ENCODE measurements around the gene RFFL.
"Not testable (repeated sequence)": the region's sequence is repeated elsewhere in the genome, so short reads cannot be mapped to it uniquely, and the experiment has no call there.

RFFL gene

GRCh38 chr17:35001549-35001948 lies 62.0 kb downstream of the RFFL start:
- DNase-seq, result no peak

- DNase-seq, result not testable (repeated sequence)
These were observed 62.5 kb downstream of the RFFL start for GRCh38 chr17:35000965-35001364.

GRCh38 chr17:34999456-34999855 lies 64.1 kb downstream of the RFFL start:
- DNase-seq, result no peak

GRCh38 chr17:34998205-34998604 lies 65.3 kb downstream of the RFFL start:
- DNase-seq, result peak; percentile 73

- DNase-seq, result no peak
These were observed 66.1 kb downstream of the RFFL start for GRCh38 chr17:34997355-34997862.

GRCh38 chr17:34996422-34997285 lies 66.9 kb downstream of the RFFL start:
- no peak for DNase-seq

- no peak for DNase-seq
These were observed 70.5 kb downstream of the RFFL start for GRCh38 chr17:34993031-34993430.

GRCh38 chr17:34991606-34992005 lies 71.9 kb downstream of the RFFL start:
- no peak for DNase-seq

- no peak for DNase-seq
These were observed 72.6 kb downstream of the RFFL start for GRCh38 chr17:34990921-34991365.

- DNase-seq, result no peak
These were observed 74.0 kb downstream of the RFFL start for GRCh38 chr17:34989473-34989872.

- peak; percentile 83 for DNase-seq
These were observed 74.9 kb downstream of the RFFL start for GRCh38 chr17:34988644-34989043.

- DNase-seq, result no peak
These were observed 76.3 kb downstream of the RFFL start for GRCh38 chr17:34987232-34987631.

GRCh38 chr17:34981538-34982241 lies 81.8 kb downstream of the RFFL start:
- DNase-seq, result peak; percentile 80

- DNase-seq, result peak; percentile 84
These were observed 82.6 kb downstream of the RFFL start for GRCh38 chr17:34980681-34981537.

- DNase-seq, result peak; percentile 96
These were observed 83.2 kb downstream of the RFFL start, which contains the start of gene LIG3 for GRCh38 chr17:34980353-34980680. Gene LIG3, plus strand, starts transcription at chr17:34980512. Its CDS starts 2,494 bp downstream, at chr17:34983006.

GRCh38 chr17:34979650-34980352 lies 83.7 kb downstream of the RFFL start:
- peak; percentile 51 for DNase-seq

GRCh38 chr17:34979153-34979552 lies 84.4 kb downstream of the RFFL start:
- no peak for DNase-seq

- DNase-seq, result peak; percentile 26
These were observed 88.4 kb downstream of the RFFL start for GRCh38 chr17:34974794-34975785.

GRCh38 chr17:34974179-34974578 lies 89.3 kb downstream of the RFFL start:
- no peak for DNase-seq

GRCh38 chr17:34961093-34961911 lies 102.2 kb downstream of the RFFL start, which contains the start of the genes CCT6B and ZNF830:
Gene CCT6B, minus strand, starts transcription at chr17:34961460. Its CDS starts 67 bp downstream, at chr17:34961393.
Gene ZNF830, plus strand, starts transcription at chr17:34961540. Its CDS starts 27 bp downstream, at chr17:34961567.
- DNase-seq, result peak; percentile 96
